ENCODE results near the gene TGFA.
A peak's percentile ranks its signal among the peaks of the same experiment; 100 is the strongest.

Gene TGFA

DNA sequence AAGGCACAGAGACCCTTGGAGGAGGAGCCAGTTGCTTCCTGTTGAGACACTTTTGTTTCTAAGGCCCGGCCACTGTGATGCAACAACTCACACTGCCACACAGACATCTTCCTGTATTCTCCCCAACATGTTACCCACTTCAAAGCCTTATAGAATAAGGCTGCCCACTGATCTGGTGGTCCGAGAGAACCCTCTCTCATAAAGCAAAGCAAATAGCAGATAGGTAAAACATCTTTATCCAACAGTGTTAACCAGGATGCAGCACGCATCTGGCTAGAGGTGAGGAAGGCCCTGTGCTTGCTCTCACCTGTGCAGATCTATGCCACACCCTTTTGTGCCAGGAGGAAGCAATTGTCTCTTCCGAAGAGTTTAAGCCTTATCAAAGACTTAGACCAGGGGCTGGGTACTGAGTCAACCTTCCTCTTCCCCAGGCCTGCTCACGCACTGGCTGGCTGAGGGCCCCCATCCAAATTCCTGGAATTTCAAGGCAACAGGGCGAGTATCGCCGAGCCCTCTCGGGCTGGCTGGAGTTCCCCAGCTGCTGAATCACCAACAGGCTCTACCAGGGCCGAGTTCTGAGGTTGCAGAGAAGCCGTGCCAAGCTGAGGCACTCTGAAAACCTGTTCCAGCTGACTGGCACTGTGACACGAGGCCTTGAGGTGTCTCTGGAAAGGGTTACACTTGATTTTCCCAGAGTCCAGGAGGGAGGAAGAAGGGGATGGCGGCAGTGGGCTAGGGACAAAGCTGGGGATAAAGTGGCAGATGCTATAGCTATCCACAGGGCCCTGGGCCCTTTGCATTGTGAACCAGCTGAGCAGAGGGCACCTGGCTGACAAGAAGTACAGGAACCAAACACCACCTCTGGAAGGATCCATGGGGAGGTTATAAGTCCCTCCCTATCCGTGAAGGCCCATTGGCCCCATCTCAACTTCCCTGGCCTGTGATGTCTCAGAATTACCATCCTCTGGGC lies 29.3 kb downstream of the TGFA start:
- peak in 1 of 2 experiments; percentile 15 for DNase-seq

GRCh38 chr2:70523672-70523995 lies 30.0 kb downstream of the TGFA start:
- no peak for DNase-seq

- DNase-seq, result no peak
Observed at GRCh38 chr2:70522627-70523026, 31.0 kb downstream of the TGFA start.

DNA sequence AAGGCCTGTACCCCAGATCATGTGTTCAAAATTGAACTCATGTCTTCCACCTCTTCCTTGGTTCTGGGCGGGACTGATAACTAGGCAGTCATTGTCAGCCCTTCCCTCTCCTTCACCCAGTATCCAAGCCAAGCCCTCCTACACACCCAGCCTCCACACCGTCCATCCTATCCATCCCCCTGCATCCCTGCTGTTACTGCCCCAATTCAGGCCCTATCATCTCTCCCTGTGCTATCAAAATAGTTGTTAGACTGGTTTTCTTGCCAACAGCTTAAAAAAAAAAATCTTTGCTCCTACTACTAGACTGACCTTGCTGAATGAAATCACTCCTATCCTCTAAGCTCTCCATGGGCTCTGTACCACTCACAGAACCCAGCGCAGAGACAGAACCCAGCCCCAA lies 32.8 kb downstream of the TGFA start:
- no peak for DNase-seq

DNA sequence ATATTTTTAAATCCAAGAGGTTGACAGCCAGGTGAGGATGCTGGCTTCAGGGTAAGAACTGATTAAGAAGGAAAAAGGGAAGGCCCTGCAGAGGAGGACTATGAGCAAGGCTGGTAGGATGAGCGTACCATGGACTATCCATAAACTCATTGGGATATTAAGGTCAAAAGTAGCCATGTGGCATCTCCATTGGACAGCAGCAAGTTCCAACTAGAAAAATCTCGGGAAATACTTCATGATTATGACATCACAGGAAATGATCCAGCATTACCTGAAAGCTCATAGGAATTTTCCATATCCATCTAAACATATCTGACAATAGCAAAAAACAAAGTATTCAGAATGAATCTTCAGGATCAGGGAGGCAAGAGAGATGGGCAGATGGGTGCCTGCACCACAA lies 34.2 kb downstream of the TGFA start:
- DNase-seq, result no peak

- no peak for DNase-seq
Observed at GRCh38 chr2:70518557-70518956, 35.1 kb downstream of the TGFA start.

GRCh38 chr2:70517804-70518203 lies 35.8 kb downstream of the TGFA start:
- no peak for DNase-seq

- no peak for DNase-seq
Observed at GRCh38 chr2:70516596-70516995, 37.0 kb downstream of the TGFA start.

DNA sequence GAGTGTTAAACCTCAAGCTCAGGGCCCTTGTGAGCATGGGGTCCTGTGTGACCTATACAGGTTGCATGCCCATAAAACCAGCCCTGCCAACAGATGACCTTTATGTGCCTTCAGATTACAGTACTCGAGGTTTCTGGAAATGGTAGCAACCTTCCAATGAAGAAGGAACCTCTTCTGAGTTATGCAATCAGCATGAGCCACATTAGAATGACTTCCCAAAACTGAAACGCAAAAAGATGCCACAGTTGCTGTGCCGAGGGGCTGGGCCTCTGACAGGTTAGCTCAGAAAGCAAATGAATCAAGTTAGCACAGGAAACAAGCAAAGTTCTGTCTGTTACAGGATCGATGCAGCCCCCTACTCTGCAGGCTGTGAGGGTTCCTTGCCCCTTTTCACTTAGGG lies 37.7 kb downstream of the TGFA start:
- DNase-seq, result no peak

DNA sequence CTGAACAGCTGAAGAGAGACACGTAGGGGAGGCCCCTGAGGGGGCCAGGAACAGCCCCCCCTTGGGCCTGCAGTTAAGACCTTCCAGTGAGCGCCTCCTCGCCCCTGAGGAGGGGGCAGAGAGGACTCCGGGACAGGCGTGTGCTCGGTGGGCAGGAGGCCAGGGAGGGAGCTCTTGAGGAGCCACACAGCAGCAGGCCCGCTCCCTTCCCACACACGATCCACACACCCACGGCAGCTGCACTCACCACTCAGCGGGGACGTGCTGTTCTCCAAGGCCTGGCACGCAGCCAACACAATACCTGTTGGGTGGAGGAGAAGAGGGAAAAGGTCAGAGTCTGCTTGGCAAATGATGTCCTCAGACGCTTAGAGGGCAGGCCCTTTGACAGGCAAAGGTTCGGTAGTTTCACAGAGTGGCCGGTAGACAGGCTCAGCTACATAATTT lies 39.0 kb downstream of the TGFA start:
- DNase-seq, result no peak

DNA sequence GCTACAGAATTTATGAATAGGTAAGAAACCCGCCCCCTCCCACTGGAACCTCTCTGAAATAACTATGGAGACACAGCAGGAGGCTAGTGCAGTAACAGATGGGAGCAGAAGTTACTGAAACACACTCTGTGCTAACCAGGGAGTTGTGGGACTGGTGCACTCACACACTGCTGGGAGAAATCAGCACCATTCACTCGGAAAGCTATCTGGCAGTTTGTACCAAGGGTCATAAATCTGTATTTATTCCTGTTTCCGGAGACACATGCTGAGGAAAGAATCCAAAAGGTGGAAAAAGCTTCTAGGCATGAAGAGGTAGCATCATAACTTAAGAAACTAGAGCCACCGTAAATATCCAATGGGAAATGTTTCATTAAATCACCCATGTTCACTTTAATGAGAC lies 39.9 kb downstream of the TGFA start:
- DNase-seq, result no peak

DNA sequence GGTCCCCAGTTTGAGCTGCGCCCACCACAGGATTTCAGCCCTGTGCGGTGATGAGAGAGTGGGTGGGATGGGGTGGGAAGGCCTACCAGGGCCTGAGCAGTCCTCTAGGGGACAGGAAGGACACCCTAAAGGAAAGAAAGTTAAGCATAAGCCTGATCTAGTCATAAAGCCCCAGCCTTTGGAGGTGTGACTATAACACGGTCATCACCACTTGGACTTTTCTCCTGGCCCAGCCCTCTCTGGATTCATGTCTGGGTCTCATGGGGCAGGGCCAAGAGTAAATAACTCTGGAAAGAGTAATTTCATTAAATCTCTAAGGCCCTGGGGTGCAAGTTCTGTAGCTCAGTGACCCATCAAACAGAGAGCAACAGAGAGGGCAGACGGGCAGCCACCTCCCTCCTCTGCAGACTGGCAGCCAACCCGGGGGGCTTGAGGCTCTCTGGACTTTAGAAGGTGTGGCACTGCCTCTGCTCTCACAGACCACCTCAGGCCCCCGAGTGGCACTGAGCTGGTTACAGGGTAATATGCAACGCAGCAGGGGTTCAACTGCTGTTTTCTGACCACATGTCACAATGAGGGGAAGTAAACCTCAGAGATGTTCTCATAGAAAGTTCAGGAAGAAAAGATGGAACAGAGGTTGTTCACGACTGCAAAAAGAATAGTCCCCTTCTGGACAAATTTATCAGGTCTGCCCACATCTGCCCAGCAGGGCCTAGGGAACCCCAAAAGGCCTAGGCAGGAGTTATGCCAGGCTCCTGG lies 41.5 kb downstream of the TGFA start:
- no peak for DNase-seq

GRCh38 chr2:70510313-70510712 lies 43.3 kb downstream of the TGFA start:
- DNase-seq, result no peak

DNA sequence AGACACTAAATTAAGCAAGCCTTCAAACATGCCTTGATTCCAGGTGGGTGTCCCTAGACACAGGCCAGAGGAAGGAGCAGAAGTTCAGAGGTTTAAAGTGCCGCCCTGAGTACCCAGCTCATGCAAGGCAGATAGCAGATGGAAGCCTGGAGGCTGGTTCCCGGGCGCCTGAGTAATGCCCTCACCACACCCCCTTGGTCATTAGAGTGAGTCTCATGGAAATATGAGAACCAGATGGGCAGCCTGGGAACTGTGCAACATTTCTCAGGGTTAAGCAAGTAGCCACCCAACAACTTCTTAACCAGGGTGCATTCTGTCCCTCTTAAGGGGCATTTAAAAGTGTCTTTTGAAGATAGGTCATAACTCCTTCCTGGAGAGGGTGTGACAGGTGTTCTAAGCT lies 44.1 kb downstream of the TGFA start:
- DNase-seq, result no peak

- DNase-seq, result no peak
Observed at GRCh38 chr2:70508711-70509462, 44.7 kb downstream of the TGFA start.

DNA sequence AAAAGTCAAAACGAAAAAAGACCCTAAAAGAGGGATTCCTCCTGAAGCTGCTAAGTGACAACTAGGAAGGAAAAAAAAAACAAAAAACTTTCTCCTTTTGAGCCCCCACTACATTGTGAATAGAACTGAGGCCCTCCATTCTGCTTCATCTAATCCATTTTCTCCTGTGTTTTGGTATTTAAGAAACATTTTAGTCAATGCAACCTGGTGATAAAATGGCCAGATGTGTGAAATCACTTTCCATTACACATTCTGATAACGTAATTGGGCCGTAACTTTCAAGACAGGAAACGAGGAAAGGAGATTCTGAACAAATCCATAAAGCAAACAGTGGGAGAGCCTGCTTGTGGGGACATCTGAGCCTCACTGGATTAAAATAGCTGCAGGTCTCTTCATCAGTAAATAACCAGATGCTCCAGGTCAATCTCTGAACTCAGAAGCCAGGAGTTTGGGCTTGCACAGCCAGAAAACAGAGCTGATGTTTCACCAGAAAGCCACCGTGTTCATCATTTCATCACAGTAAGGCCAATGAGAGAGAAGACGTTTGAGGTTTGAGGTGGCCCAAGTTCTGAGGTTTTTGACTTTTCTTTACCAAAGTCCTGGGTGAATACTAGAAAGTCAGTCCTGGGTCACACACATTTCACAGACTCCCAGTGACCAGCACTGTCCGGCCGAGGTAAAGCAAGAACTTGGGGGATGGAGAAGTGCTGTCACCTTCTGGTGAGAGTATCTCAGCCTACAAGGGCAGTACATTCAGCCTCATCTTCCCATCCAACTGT lies 47.8 kb downstream of the TGFA start:
- DNase-seq, result no peak

DNA sequence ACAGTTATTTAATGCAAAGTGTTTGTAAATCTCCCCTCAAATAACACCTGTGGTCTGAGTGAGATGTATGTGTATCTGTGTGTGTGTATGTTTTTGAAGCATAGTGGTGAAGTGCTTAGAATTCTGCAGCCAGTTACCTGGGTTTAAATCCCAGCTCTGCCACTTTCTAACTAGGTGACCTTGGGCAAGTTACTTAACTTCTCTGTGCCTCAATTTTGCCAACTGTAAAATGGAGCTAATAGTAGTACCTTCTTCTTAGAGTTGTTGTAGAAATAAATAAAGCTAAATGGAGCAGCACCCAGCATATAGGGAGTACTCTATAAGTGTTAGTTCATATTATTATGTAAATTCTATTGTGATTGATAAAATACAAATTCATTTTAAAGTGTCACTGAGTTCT lies 48.9 kb downstream of the TGFA start:
- DNase-seq, result no peak

- no peak for DNase-seq
Observed at GRCh38 chr2:70503896-70504295, 49.7 kb downstream of the TGFA start.

DNA sequence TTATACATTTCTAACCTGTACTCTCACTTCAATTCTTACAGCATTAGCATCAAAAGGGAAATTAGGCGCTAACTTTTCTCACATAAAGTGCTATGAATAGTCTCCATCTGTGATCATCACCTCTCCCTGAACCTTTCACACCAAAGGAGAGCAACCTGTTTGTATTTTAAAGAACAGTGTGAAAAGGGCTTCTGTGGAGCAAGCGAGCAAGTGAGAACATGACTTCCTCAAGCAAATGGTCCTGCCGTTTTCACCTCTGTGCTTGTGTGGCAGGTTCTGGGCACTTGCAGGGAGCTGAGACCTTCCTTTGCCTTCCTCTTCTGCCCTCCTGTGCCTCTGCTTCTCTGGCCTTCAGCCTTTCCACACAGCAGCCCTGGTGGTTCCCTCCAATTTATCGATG lies 51.9 kb downstream of the TGFA start:
- DNase-seq, result no peak

DNA sequence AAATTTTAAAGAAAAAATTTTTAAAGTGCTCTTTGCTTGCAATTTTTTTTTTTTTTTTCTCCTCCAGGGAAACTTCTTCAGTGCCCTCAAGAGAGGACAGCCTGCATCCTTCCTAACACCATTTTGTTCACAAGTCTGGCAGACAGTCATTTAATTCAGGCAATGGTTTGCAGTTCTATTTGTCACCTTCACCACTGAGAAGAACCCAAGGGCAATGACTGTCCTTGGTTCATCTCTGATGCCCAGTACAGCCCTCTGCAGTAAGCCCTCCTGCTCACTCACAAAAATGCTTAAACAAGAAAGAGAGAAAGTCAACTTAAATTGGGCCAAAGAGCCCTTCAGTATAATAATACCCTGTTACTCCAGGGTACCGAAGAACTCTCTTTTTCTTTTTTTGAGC lies 52.4 kb downstream of the TGFA start:
- DNase-seq, result no peak

- no peak for DNase-seq
Observed at GRCh38 chr2:70499253-70499652, 54.4 kb downstream of the TGFA start.

GRCh38 chr2:70498528-70498927 lies 55.1 kb downstream of the TGFA start:
- no peak for DNase-seq

- no peak for DNase-seq
Observed at GRCh38 chr2:70498054-70498453, 55.6 kb downstream of the TGFA start.
